NCI-H524 (cell line): ENCODE measurements around the gene NUDT1.

ENCODE experiments used
- DNase-seq, 2 experiments: peaks; one replicate each; lab custom pipeline; 2025; lab: John Stamatoyannopoulos, UW

Gene NUDT1

DNA sequence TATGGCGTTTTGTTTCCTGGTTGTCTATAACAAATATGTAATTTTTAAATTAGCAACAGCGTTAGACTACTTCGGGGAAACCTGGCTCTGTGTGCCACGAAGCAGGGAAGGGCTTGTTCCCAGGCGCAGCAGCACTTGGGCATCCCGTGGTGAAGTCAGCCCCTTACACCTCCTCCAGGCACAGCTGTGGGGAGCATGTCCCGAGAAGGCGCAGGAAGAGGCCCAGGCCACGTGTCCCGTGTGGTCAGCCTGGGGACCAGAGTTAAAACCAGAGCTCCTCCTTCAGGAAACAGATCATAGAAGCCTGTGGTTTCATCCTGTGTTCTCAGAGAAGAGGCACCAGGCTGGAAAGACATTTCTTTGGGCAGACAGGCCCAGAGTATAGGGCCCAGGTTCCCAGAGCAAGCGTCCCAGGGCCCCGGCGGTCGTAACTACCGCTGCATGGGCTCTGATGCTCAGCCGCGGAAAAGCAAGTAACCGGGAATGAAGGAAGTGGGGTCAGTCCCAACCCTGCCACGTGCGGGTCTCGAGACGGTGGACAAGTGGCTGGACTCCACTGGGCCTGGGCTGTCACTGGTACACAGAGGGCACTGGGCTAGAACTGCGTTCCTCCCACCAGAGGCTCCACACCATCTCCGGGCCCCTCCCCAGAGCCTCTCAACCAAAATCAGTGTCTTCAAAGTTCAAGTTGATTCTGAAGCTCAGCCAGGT lies 7.1 kb downstream of the NUDT1 start:
- no peak for DNase-seq

DNA sequence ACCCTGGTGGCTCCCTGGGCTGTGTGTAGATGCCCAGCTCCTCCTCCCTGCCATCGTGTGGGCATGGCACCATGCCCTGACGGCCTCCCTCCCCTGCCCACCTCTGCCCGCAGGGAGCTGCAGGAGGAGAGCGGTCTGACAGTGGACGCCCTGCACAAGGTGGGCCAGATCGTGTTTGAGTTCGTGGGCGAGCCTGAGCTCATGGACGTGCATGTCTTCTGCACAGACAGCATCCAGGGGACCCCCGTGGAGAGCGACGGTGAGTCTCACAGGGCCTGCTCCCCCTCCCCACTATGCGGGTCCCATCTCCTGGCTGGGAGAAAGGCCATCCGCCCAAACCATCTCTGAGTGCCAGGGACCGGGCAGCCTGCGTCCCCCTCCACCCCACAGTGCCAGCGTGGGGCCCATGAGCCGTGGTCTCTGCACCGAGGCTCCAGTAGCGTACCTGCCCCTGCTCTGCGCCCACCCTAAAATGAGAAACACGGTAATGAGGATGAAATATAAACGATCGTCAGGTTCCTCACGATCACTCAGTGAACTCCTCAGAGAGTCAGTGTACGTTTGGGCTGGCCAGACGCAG lies 7.8 kb downstream of the NUDT1 start:
- no peak for DNase-seq

DNA sequence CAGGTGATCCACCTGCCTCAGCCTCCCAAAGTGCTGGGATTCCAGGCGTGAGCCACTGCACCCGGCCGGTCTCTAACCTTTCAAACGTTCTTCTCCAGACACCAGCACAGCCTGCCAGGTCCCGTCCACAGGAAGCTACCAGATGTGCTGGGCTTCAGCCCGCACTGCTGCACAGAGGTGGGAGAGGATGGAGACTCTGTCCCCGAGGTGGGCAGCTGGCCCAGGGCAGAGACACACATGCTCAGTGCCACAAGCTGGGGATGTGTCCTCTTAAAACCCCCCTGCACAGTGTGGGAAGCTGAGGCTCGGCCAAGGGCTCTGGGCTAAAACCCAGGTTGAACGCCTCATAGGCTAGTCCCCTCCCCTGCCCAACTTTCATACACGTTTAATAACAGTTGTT lies 9.4 kb downstream of the NUDT1 start:
- no peak for DNase-seq

DNA sequence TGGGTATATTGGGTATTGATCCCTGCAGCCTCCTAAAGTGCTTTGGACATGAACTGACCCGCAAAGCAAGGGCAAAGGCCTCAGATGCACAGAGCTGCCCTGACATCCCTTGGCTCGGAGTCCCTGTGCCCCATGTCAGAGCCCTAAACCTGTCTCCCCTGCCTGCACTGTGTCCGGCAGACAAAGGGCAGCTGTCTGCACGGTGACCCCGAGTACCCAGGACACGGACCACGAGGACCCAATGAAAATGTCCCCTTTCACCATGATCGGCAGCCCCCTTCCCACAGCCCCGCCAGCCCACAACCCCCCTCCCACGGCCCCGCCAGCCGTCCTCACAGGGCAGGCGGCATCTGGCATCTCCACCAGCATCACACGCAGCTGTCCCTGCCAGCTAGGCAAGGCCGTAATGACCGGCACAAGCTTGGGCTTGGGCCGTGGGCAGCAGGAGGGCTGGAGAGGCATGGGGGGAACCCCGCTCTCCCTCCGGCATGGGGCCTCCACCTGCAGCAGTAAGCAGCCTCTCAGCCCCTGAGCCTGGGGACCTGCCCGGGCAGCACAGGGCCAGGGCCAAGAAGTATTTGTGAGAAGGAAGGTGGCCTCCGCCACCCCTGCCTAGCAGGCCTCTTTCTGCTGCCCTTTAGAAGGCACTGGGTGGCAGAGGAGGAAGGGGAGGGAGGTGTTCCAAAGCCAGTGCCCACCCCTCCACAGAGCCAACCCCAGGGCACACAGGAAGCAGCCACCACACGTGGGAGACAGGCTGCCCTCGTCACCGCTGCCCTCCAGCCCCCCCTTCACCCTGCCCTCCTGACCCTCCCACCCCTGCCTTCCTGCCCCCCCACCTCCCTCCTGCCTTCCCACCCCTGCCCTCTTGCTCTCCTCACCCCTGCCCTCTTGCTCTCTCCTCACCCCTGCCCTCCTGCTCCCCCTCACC lies 10.1 kb downstream of the NUDT1 start:
- peak in 1 of 2 experiments; percentile 49 for DNase-seq

GRCh38 chr7:2253021-2253420 lies 11.0 kb downstream of the NUDT1 start:
- DNase-seq: no peak

GRCh38 chr7:2253525-2254244 lies 11.7 kb downstream of the NUDT1 start:
- DNase-seq: no peak

DNA sequence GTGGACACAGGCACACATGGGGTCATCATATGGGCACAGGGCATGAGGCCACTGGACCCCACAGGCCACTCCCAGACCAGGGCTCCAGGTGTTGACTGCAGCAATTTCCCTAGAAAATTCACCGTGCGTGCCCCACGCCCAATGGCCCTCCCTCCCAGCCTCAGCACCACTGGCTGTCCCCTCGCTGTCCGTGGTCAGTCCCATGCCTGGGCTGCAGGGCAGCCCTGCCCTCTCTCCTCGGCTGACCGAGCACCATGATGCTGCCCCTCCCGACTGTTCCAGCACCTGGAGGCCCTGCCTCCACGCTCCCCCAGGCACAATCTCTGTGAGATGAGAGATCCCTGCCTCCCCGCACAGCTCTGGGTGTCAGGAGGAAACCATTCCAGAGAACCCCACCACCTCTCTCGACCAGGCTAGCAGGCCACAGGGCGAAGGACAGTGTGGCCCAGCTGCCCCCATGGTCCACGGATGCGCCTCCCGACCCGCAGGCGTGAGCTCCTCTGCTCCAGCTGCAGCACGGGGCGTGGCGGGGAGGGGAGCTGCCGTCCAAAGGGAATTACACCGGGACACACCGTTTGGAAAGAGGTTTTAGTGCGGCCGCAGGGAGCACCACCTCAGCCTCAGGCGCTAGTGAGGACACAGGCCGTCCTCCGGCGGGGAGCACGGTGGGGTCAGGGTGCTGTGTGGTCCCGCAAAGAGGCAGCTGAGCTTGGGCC lies 12.6 kb downstream of the NUDT1 start:
- no peak for DNase-seq

- DNase-seq: no peak
Observed at GRCh38 chr7:2255145-2256139, 13.4 kb downstream of the NUDT1 start.

- no peak for DNase-seq
Observed at GRCh38 chr7:2256306-2257045, 14.4 kb downstream of the NUDT1 start.

DNA sequence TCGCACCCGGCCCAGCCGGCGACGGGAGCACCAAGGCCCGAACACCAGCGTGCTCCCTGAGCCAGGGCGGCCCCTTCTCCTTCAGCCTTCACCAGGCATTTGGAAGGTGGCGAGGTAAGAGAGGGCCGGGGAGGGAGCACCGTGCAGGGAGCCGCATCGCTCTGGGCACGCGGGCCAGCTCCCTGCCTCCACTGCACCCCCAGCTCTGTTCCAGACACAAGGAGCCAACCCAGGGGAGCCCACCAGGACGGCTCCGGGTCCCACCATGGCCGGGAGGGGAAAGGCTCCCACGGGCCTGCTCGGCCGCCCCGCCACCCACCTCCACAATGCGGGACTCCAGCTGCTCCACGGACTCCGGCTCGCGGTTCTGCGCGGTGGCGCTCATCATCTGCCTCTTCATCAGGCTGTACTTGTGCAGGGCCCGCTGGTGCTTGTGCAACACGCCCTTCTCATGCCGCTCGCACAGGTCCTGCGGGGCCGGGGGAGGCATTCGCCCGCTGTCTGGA lies 15.1 kb downstream of the NUDT1 start:
- DNase-seq: no peak

GRCh38 chr7:2257651-2258050 lies 15.6 kb downstream of the NUDT1 start:
- no peak for DNase-seq

DNA sequence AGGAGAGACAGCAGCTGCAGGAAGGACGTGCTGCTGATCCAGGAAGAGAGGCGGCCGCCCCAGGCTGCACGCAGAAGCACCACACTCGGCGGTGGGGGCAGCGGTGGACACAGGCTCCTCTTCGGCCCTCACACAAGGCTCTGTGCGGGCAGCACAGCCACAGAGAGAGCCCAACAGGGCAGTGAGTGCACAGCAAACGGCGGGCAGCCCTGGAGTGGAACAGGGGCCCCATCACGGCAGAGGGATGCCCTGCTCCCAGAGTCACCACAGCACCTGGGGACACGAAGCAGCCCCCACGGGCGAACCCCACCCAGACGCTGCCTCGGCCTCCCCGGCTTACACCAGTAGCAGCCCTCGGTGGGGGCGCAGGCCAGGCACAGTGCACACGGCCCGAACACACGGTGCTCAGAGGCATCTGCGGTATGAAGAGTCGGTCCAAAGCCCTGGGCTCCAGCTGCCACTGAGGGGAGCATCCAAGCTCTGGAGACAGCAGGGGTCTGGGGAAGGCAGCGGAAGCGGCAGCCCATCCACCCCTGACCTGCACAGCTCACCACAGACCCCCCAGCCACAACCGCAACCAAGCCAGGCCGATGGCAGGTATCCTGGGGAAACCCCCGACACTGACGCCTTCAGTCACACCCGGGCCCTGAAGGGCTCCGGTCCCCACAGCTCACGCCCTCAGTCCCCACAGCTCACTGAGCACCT lies 16.8 kb downstream of the NUDT1 start:
- DNase-seq: no peak

DNA sequence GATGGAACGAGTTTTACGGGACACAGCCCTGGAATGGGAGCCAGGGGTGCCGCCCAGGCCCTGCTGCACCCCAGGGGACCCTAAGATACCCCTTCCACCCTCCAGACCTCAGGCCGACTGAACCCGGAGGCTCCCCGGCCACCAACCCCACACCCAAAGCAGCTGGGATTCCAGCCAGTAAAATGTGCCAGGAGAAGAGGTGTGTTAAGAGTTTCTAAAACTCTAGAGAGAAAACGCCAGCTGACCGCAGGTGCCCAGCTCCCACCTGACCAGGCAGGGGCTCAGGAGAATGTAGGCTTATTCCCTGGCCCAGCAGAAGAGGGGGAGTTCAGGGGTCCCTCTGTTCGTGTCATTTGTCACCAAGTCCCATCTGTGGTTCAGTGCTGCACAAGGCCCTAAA lies 17.5 kb downstream of the NUDT1 start:
- DNase-seq: no peak

GRCh38 chr7:2260820-2261219 lies 18.8 kb downstream of the NUDT1 start:
- peak in 1 of 2 experiments; percentile 58 for DNase-seq

DNA sequence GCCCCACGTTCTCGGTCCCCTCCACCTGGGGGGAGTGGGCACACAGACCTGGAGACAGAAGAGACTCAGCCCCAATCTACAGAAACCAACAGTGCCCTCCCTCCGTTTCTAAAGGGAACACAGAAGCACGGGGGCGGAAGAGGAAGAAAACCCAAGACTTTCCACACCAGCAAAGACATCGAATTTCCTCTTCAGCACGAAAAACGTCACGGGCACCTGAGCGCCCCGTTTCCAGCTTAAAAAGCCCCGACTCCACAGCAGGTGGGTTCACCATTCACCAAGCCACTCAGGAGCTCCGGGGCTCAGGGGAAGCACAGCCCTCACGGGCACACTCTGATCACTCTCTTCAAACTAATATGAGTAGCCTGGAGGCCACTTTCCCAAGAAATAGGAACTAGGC lies 19.6 kb downstream of the NUDT1 start:
- no peak for DNase-seq

- DNase-seq: no peak
Observed at GRCh38 chr7:2263176-2263575, 21.1 kb downstream of the NUDT1 start.

- DNase-seq: no peak
Observed at GRCh38 chr7:2264158-2264557, 22.1 kb downstream of the NUDT1 start.

DNA sequence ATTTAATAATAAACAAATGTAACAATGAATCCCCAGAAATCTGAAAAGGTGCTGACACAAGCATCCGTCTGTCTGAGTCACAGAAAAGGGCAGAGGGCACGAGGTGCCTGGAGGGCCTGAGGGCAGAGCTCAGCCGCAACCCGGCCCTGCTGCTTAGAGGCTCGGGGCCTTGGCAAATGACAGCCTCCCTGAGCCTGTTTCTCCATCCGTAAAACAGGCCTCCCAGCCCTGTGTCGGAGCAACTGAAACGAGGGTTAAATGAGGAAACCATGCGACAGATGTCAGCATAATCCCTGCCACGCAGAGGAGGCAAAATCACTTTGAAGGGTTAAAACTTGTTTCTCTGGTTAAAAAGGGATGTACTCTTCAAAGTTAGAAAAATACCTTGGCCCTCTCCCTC lies 24.9 kb downstream of the NUDT1 start:
- DNase-seq: peak; percentile 47 to 83
